Activated B cell treated with CpG ODN at 0.5 μM for 24 hours (primary cell): ENCODE results near the gene GPR162. TPM values are rescaled to one million over a fixed set of nuclear protein-coding genes. Genes with fewer than 3 reads are reported as not detected.
A peak's percentile ranks its signal among the peaks of the same experiment; 100 is the strongest.

Source experiments
- ATAC-seq: fragments of 200-7000 bp; cut with Tn5 transposase; one replicate; pipeline ENCODE4 v1.10.0; 2021; ENCODE audit warnings: low read depth, mild to moderate bottlenecking, moderate library complexity
- CTCF ChIA-PET: fragments of 350-600 bp; sonication (Branson Sonifier 250); formaldehyde crosslinking; loops from one replicate; lab custom pipeline; 2021; ENCODE audit warnings: antibody characterized with exemption; lab: Charles Lee
- POLR2A ChIA-PET: fragments of 350-600 bp; sonication (Branson Sonifier 250); formaldehyde crosslinking; loops from one replicate; lab custom pipeline; 2021; ENCODE audit warnings: antibody characterized with exemption; lab: Charles Lee
- DNase-seq: peaks from one replicate; pipeline ENCODE4 v3.0.0; 2022
- H3K27ac Mint-ChIP-seq: one replicate; pipeline ENCODE4 v1.8.0; 2020; ENCODE audit warnings: mixed read lengths
- H3K27me3 Mint-ChIP-seq: one replicate; pipeline ENCODE4 v1.8.0; 2021; ENCODE audit warnings: mixed read lengths
- H3K36me3 Mint-ChIP-seq: one replicate; pipeline ENCODE4 v1.8.0; 2021; ENCODE audit warnings: low read depth, mixed read lengths
- H3K4me1 Mint-ChIP-seq: one replicate; pipeline ENCODE4 v1.8.0; 2021; ENCODE audit warnings: mixed read lengths
- H3K4me3 Mint-ChIP-seq: one replicate; pipeline ENCODE4 v1.8.0; 2020; ENCODE audit warnings: mild to moderate bottlenecking, mixed read lengths
- H3K9me3 Mint-ChIP-seq: one replicate; pipeline ENCODE4 v1.8.0; 2020; ENCODE audit warnings: mixed read lengths
- CTCF ChIP-seq: fragments of 200-600 bp; IDR thresholded peaks from one replicate; pipeline ENCODE4 v1.8.0; 2022; ENCODE audit warnings: antibody characterized with exemption, mild to moderate bottlenecking
- intact Hi-C: fragments of 100-400 bp; cut with micrococcal nuclease; formaldehyde crosslinking; loops from one replicate; pipeline ENCODE4 v1.15.1; 2024
- total RNA-seq: library from RNA; stranded (reverse); gene quantifications from 2 replicates; pipeline ENCODE4 v1.2.3, GENCODE V29; 2022

The GPR162 gene
- total RNA-seq, 1 donor from 2014 or later, result not detected

- ChIA-PET POLR2A (interaction anchor here (0.9 kb wide), 1 partner anchor 22 kb away, joined by 3 read pairs; the partner anchor contains the start of gene MLF2), CTCF (interaction anchor here (4.9 kb wide), 1 partner anchor 20 kb away, joined by 44 read pairs; the partner anchor contains the start of gene MLF2)
- intact Hi-C loops, result no loop called here
- no peak overlapping the region for H3K4me3 Mint-ChIP-seq
- no peak for ATAC-seq
- peaks cover 68% of the 10 kb centered on the region for H3K27me3 Mint-ChIP-seq
- no peaks in the 10 kb centered on the region for H3K9me3 Mint-ChIP-seq
- no peak for DNase-seq
- no peak for TF ChIP-seq CTCF
- H3K36me3 Mint-ChIP-seq, result no peaks in the 10 kb centered on the region
- H3K27ac Mint-ChIP-seq, result no peak overlapping the region
- H3K4me1 Mint-ChIP-seq, result peaks cover 17% of the 10 kb centered on the region
Observed at GRCh38 chr12:6774499-6775062, 47.0 kb upstream of the GPR162 start.

GRCh38 chr12:6775185-6776174, 46.1 kb upstream of the GPR162 start:
- no peak for TF ChIP-seq CTCF
- POLR2A ChIA-PET, result no interaction called here
- CTCF ChIA-PET, result interaction anchor here (4.9 kb wide), 1 partner anchor 21 kb away, joined by 44 read pairs; the partner anchor contains the start of gene MLF2
- DNase-seq (no peak), ATAC-seq (no peak)
- Mint-ChIP-seq H3K27me3 (peaks cover 60% of the 10 kb centered on the region), H3K4me1 (peaks cover 17% of the 10 kb centered on the region), H3K9me3 (no peaks in the 10 kb centered on the region), H3K4me3 (no peak overlapping the region), H3K27ac (no peak overlapping the region), H3K36me3 (no peaks in the 10 kb centered on the region)
- intact Hi-C loops, result no loop called here

GRCh38 chr12:6777386-6777785, 44.2 kb upstream of the GPR162 start:
- Mint-ChIP-seq H3K4me1 (peaks cover 12% of the 10 kb centered on the region), H3K27me3 (peaks cover 48% of the 10 kb centered on the region), H3K4me3 (no peak overlapping the region), H3K27ac (no peak overlapping the region), H3K9me3 (no peaks in the 10 kb centered on the region), H3K36me3 (no peaks in the 10 kb centered on the region)
- CTCF ChIA-PET, result interaction anchor here (0.9 to 4.9 kb wide), 3 partner anchors 11 to 158 kb away, joined by 3 to 44 read pairs (median 4); partner anchors contain the start of gene MLF2
- POLR2A ChIA-PET, result interaction anchor here (1.1 kb wide), 1 partner anchor 91 kb away, joined by 3 read pairs; no protein-coding TSS in a partner anchor
- intact Hi-C loops, result no loop called here
- DNase-seq (no peak), ATAC-seq (no peak)
- TF ChIP-seq CTCF, result no peak

- ChIA-PET CTCF (interaction anchor here (0.6 to 4.9 kb wide), 12 partner anchors 12 to 224 kb away, joined by 3 to 44 read pairs (median 4); partner anchors contain the start of genes LPAR5, MLF2 and PTMS), POLR2A (interaction anchor here (0.5 to 1.1 kb wide), 5 partner anchors 12 to 172 kb away, joined by 3 to 9 read pairs (median 4); partner anchors contain the start of genes MLF2 and PTMS)
- Mint-ChIP-seq H3K9me3 (no peaks in the 10 kb centered on the region), H3K27ac (no peak overlapping the region), H3K27me3 (peaks cover 44% of the 10 kb centered on the region), H3K4me1 (peaks cover 11% of the 10 kb centered on the region), H3K4me3 (peak overlapping the region; percentile 74), H3K36me3 (no peaks in the 10 kb centered on the region)
- DNase-seq, result no peak
- intact Hi-C loops, result loop anchor here (2.0 kb wide), 1 partner anchor 89 kb away; the partner anchor contains the start of gene ZNF384
- no peak for TF ChIP-seq CTCF
- ATAC-seq, result no peak
Observed at GRCh38 chr12:6778217-6778573, 43.4 kb upstream of the GPR162 start.
